ENCODE results near the gene ENTHD1. TPM values are rescaled to one million over a fixed set of nuclear protein-coding genes. Genes with fewer than 3 reads are reported as not detected.

Gene ENTHD1
- total RNA-seq, 1 experiment from 2014 or later, result not detected

- no peaks in the 10 kb centered on the region for H3K27me3 ChIP-seq (ENCODE audit: insufficient read depth, low read length)
Observed at GRCh38 chr22:39927544-39927943, 34.0 kb upstream of the ENTHD1 start.

More at GRCh38 chr22:39927544-39927943, 34.0 kb upstream of the ENTHD1 start:
- Histone ChIP-seq H2BK15ac (ENCODE audit: low read depth, low read length) (no peak overlapping the region), H3T11ph (ENCODE audit: low read length) (no peak overlapping the region), H3K4me1 (ENCODE audit: insufficient read depth, low read length) (no peaks in the 10 kb centered on the region; the same call in 1 of the 2 replicates), H2AK5ac (ENCODE audit: insufficient read length, low read length) (no peak overlapping the region), H2BK120ac (ENCODE audit: low read depth, low read length, poor library complexity, severe bottlenecking) (no peak overlapping the region), H3K4ac (ENCODE audit: low read depth, low read length) (no peak overlapping the region), H3K79me1 (ENCODE audit: insufficient read depth, low read depth, low read length, poor library complexity, severe bottlenecking) (no peaks in the 10 kb centered on the region), H3K4me2 (ENCODE audit: insufficient read depth, insufficient read length, low read length) (no peak overlapping the region), H4K5ac (ENCODE audit: insufficient read length, low read depth, low read length) (no peak overlapping the region), H4K20me1 (ENCODE audit: control insufficient read depth, insufficient read depth, insufficient read length) (no peaks in the 10 kb centered on the region), H2BK20ac (ENCODE audit: low read depth, low read length, poor library complexity, severe bottlenecking) (no peak overlapping the region), H4K8ac (replicated peaks; ENCODE audit: insufficient read length, low read depth, low read length) (no peak overlapping the region), H3K56ac (ENCODE audit: insufficient read length, low read depth, low read length) (no peak overlapping the region), H3K9me3 (ENCODE audit: control insufficient read depth, low read depth, low read length) (no peaks in the 10 kb centered on the region), H3K18ac (ENCODE audit: insufficient read length, low read depth, low read length) (no peak overlapping the region), H2BK5ac (ENCODE audit: insufficient read length, low read length) (no peak overlapping the region), H2BK12ac (ENCODE audit: insufficient read length, low read depth, low read length) (no peak overlapping the region), H3K27ac (ENCODE audit: insufficient read length, low read depth, low read length) (no peak overlapping the region), H4K91ac (ENCODE audit: insufficient read length, low read depth, low read length) (no peak overlapping the region), H3K79me2 (ENCODE audit: insufficient read depth, low read length) (no peaks in the 10 kb centered on the region), H3K14ac (ENCODE audit: insufficient read depth, low read length) (no peak overlapping the region), H3K9ac (ENCODE audit: extremely low read depth, insufficient read length, low read length) (no peak overlapping the region), H2AFZ (ENCODE audit: low read length) (no peak overlapping the region), H3K23ac (ENCODE audit: insufficient read length, low read depth, low read length) (no peak overlapping the region), H3K23me2 (ENCODE audit: insufficient read length, low read depth, low read length, poor library complexity, severe bottlenecking) (no peaks in the 10 kb centered on the region)
- Mint-ChIP-seq H3K4me3 (no peak overlapping the region), H3K27me3 (ENCODE audit: low read depth) (peaks cover 8% of the 10 kb centered on the region), H3K4me1 (peaks cover 10 to 11% of the 10 kb centered on the region in 2 experiments; a peak in 3 of 4 replicates), H3K9me3 (no peaks in the 10 kb centered on the region), H3K36me3 (ENCODE audit: insufficient read depth in 1 of 3, low read depth in 3 of 3) (no peaks in the 10 kb centered on the region), H3K27ac (no peak overlapping the region)
- WGBS (ENCODE audit: extremely low coverage, insufficient read length, low lambda C conversion rate), result no CpG with 5 or more reads among the region's 7 CpGs
- peak; percentile 70 for TF ChIP-seq CTCF (conservative IDR thresholded peaks at IDR 0.05)
- peak; percentile 57 for DNase-seq
